GM12872 (cell line): Measurements from ENCODE around the gene ATL1.

Experiments used
- CTCF ChIP-seq: IDR thresholded peaks from 3 replicates; pipeline ENCODE4 v1.5.1; 2011; ENCODE audit warnings: low read depth, mild to moderate bottlenecking, low read length, moderate library complexity; ENCODE audit not compliant: insufficient read depth

The ATL1 gene

GRCh38 chr14:50635141-50635540 is 75.2 kb downstream of the ATL1 start:
- no peak for TF ChIP-seq CTCF

- TF ChIP-seq CTCF, result no peak
Measured at GRCh38 chr14:50647282-50647681, 87.3 kb downstream of the ATL1 start.

- TF ChIP-seq CTCF, result no peak
Measured at GRCh38 chr14:50647753-50648152, 87.8 kb downstream of the ATL1 start.

GRCh38 chr14:50649691-50650090 is 89.7 kb downstream of the ATL1 start:
- TF ChIP-seq CTCF, result no peak

GRCh38 chr14:50656776-50657175 is 96.8 kb downstream of the ATL1 start:
- no peak for TF ChIP-seq CTCF

- no peak for TF ChIP-seq CTCF
Measured at GRCh38 chr14:50657753-50658152, 97.8 kb downstream of the ATL1 start.

- TF ChIP-seq CTCF, result no peak
Measured at GRCh38 chr14:50658203-50658602, 98.3 kb downstream of the ATL1 start.
